HepG2 (cell line): ENCODE results near the gene STYX. TPM values are rescaled to one million over a fixed set of nuclear protein-coding genes. Genes with fewer than 3 reads are reported as not detected.
A peak's percentile ranks its signal among the peaks of the same experiment; 100 is the strongest.

Source experiments
- BRD4 ChIP-seq: sonication (generic); formaldehyde crosslinking; IDR thresholded peaks from 2 replicates; pipeline ENCODE4 v1.4.0; 2020; ENCODE audit warnings: missing genetic modification reagents
- DNMT3B ChIP-seq: conservative IDR thresholded peaks from 2 replicates; pipeline ENCODE4 v1.6.1; 2016; ENCODE audit warnings: missing biosample characterization, control low read depth
- HINFP ChIP-seq: sonication (generic); formaldehyde crosslinking; IDR thresholded peaks from 2 replicates; pipeline ENCODE4 v1.4.0; 2020; ENCODE audit warnings: low read depth, mild to moderate bottlenecking, missing genetic modification reagents
- HNRNPL ChIP-seq: fragments of 200-400 bp; formaldehyde crosslinking; IDR thresholded peaks from 2 replicates; pipeline ENCODE4 v1.6.1; 2017; ENCODE audit warnings: mild to moderate bottlenecking, low read depth, low read length
- IRX3 ChIP-seq: sonication (generic); formaldehyde crosslinking; IDR thresholded peaks from 2 replicates; pipeline ENCODE4 v1.8.1; 2023; ENCODE audit warnings: mild to moderate bottlenecking, low read depth, missing genetic modification reagents, borderline replicate concordance
- NFE2L2 ChIP-seq: fragments of 150-350 bp; IDR thresholded peaks from 2 replicates; pipeline ENCODE4 v1.6.1; 2014; ENCODE audit warnings: low read length
- NFYB ChIP-seq: sonication (generic); formaldehyde crosslinking; IDR thresholded peaks from 2 replicates; pipeline ENCODE4 v1.4.0; 2020; ENCODE audit warnings: missing genetic modification reagents
- NRL ChIP-seq: sonication (generic); formaldehyde crosslinking; IDR thresholded peaks from 2 replicates; pipeline ENCODE4 v1.5.0; 2020; ENCODE audit warnings: missing genetic modification reagents, mild to moderate bottlenecking, moderate library complexity, borderline replicate concordance
- PBX3 ChIP-seq: sonication (generic); formaldehyde crosslinking; IDR thresholded peaks from 2 replicates; pipeline ENCODE4 v1.8.1; 2023; ENCODE audit warnings: missing genetic modification reagents, inconsistent platforms, borderline replicate concordance
- STAT6 ChIP-seq: sonication (generic); formaldehyde crosslinking; IDR thresholded peaks from 2 replicates; pipeline ENCODE4 v1.4.0; 2020; ENCODE audit warnings: missing genetic modification reagents, mild to moderate bottlenecking, borderline replicate concordance
- TEAD3 ChIP-seq: optimal IDR thresholded peaks from 2 replicates; pipeline ENCODE3; 2016; ENCODE audit warnings: borderline replicate concordance
- TP53 ChIP-seq: sonication (generic); formaldehyde crosslinking; conservative IDR thresholded peaks from 2 replicates; pipeline ENCODE4 v1.4.0; 2020; ENCODE audit warnings: missing genetic modification reagents
- ZNF280B ChIP-seq: sonication (generic); formaldehyde crosslinking; IDR thresholded peaks from 2 replicates; pipeline ENCODE4 v1.5.0; 2020; ENCODE audit warnings: missing genetic modification reagents, mild to moderate bottlenecking, borderline replicate concordance
- ZNF292 ChIP-seq: sonication (generic); formaldehyde crosslinking; IDR thresholded peaks from 2 replicates; pipeline ENCODE4 v1.8.1; 2022; ENCODE audit warnings: mild to moderate bottlenecking, low read depth, missing genetic modification reagents, borderline replicate concordance
- ZNF296 ChIP-seq: sonication (generic); formaldehyde crosslinking; conservative IDR thresholded peaks from 2 replicates; pipeline ENCODE4 v1.5.0; 2020; ENCODE audit warnings: mild to moderate bottlenecking, missing genetic modification reagents
- ZNF503 ChIP-seq: sonication (generic); formaldehyde crosslinking; IDR thresholded peaks from 2 replicates; pipeline ENCODE4 v1.4.0; 2020; ENCODE audit warnings: missing genetic modification reagents
- ZNF569 ChIP-seq: sonication (generic); formaldehyde crosslinking; IDR thresholded peaks from 2 replicates; pipeline ENCODE4 v1.5.0; 2020; ENCODE audit warnings: mild to moderate bottlenecking, missing genetic modification reagents, moderate library complexity, borderline replicate concordance
- ZNF629 ChIP-seq: sonication (generic); formaldehyde crosslinking; conservative IDR thresholded peaks from 2 replicates; pipeline ENCODE4 v1.5.0; 2020; ENCODE audit warnings: missing genetic modification reagents
- polyA plus RNA-seq, 8 experiments: library from polyadenylated mRNA; depleted of rRNA in 3 of 8; stranded (reverse) in 7 of 8; unstranded in 1 of 8; fragments of >200 nt; fragmentation: Illumina TruSeq in 4 of 8; extraction: Trizol in 4 of 8; gene quantifications; 2 replicates each; pipeline versions ENCODE4 v1.2.1 to v1.2.3, GENCODE V29; 2011 to 2016; ENCODE audit warnings: low read depth in 4 of 8, missing spikeins in 1 of 8, mixed read lengths in 1 of 8; ENCODE audit not compliant: insufficient read depth in 1 of 8
- total RNA-seq, 5 experiments: library from RNA; depleted of rRNA; stranded (reverse); fragments of >200 nt; fragmentation: Illumina TruSeq; extraction: Trizol; gene quantifications; 2 replicates each; pipeline ENCODE4 v1.2.3, GENCODE V29; 2016; ENCODE audit warnings: low read depth in 1 of 5

STYX gene
- total and polyA plus RNA-seq, 2 of the 13 experiments (the other 11 are each of a cell fraction or from before 2014, with no cell fraction given): 6.6 to 10.9 TPM

DNA sequence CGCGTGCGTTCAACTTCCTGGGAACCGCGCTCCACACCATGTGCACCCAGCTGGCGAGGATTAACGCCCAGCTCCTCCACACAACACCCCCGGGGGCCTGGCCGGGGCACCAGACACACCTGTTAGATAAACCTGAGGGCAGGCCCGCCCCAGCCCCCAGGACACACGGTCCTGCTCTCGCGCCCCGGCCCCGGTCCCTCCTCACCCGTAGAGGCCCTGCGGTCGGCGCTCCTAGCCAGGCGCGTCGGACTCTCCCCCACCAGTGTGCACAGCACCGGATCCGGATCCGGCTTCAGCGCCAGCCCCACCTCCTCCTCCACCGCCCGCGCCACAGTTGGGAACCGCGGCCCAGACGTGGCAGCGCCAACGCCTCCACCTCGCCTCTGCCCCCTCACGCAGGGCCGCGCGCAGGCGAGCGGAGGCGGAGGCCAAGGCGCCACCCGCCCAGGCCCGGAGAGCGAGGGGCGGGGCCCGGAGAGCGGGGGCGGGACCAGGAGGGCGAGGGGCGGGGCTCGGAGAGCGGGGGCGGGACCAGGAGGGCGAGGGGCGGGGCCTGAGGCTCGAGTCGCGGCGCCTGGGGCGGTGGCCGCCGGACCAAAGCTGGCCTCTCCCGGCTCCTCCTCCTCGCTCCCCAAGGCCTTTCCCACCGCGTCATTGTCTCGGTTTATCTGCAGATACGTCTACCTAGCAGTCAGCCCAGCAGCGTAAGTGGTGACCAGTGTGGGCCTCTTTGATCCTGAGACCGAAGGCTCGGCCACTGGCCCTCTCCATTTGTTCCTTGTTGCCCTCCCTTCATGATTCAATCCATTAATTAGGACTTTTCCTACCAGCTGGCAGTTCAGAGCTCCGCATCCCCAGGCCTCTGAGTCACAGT, 61.5 kb downstream of the STYX start, which contains the start of gene GNPNAT1 (continued):
- peak; percentile 91; the same call in 1 of the 2 replicates for TF ChIP-seq NRL (CRISPR knock-in tag)
- no peak; the same call in none of the 2 replicates for TF ChIP-seq ZNF503 (CRISPR knock-in tag)
- peak; percentile 69; the same call in 1 of the 2 replicates for TF ChIP-seq HNRNPL
- TF ChIP-seq HINFP (CRISPR knock-in tag): peak; percentile 68; the same call in 1 of the 2 replicates
- peak; percentile 33; the same call in 1 of the 2 replicates for TF ChIP-seq TP53 (CRISPR knock-in tag)
- no peak for TF ChIP-seq NFE2L2
- peak; percentile 78; the same call in 1 of the 2 replicates for TF ChIP-seq ZNF280B (CRISPR knock-in tag)
- no peak for TF ChIP-seq ZNF292 (CRISPR knock-in tag)
- no peak for TF ChIP-seq ZNF629
- 0 out of 2 replicates have a peak, but pooled peaks have one; percentile 26 for TF ChIP-seq NFYB (CRISPR knock-in tag)
- no peak for TF ChIP-seq ZNF569 (CRISPR knock-in tag)
- TF ChIP-seq TEAD3 (CRISPR knock-in tag): peak; percentile 6
- TF ChIP-seq BRD4 (CRISPR knock-in tag): peak; percentile 22; the same call in 1 of the 2 replicates
- no peak for TF ChIP-seq ZNF296 (CRISPR knock-in tag)
- no peak for TF ChIP-seq PBX3
- 0 out of 2 replicates have a peak, but pooled peaks have one; percentile 26 for TF ChIP-seq STAT6
- TF ChIP-seq DNMT3B (CRISPR knock-in tag): 0 out of 2 replicates have a peak, but pooled peaks have one; percentile 47
- peak; percentile 81 for TF ChIP-seq IRX3
